ENCODE data around the gene ST14.

ST14 gene

GRCh38 chr11:130114726-130115125, 44.9 kb upstream of the ST14 start (continued):
- TF ChIP-seq ZBTB10 (tag by site-specific recombination; IDR thresholded peaks at IDR 0.05) (no peak), ZNF626 (tag by site-specific recombination; IDR thresholded peaks at IDR 0.05) (no peak), ZNF623 (tag by site-specific recombination; IDR thresholded peaks at IDR 0.05) (no peak)

- H3K36me3 ChIP-seq (ENCODE audit: control insufficient read depth in 2 of 2, insufficient read depth in 1 of 2, low read length in 2 of 2), result peaks cover 0 to 50% of the 10 kb centered on the region in 2 experiments; a peak in 2 of 3 replicates
- no peak overlapping the region for H3K27ac ChIP-seq (ENCODE audit: extremely low read depth, low read depth, low read length)
- POLR2A ChIA-PET, result no interaction called here
Observed at GRCh38 chr11:130115218-130115617, 44.4 kb upstream of the ST14 start.

More at GRCh38 chr11:130115218-130115617, 44.4 kb upstream of the ST14 start:
- Histone ChIP-seq H3K9me3 (ENCODE audit: control insufficient read depth, insufficient read depth, low read depth, low read length) (no peaks in the 10 kb centered on the region), H3K4me1 (ENCODE audit: control insufficient read depth, insufficient read depth, low read length) (peaks cover 3% of the 10 kb centered on the region; the same call in 1 of the 2 replicates), H3K4me3 (ENCODE audit: low read depth, low read length) (no peak overlapping the region)
- no peak for TF ChIP-seq ZNF2 (tag by site-specific recombination; IDR thresholded peaks at IDR 0.05)
- no peak for TF ChIP-seq ZNF548 (tag by site-specific recombination; IDR thresholded peaks at IDR 0.05)
- TF ChIP-seq REPIN1 (tag by site-specific recombination; IDR thresholded peaks at IDR 0.05; ENCODE audit: low read depth), result no peak
- no peak for TF ChIP-seq BCL6B (tag by site-specific recombination; IDR thresholded peaks at IDR 0.05)
- no peak for TF ChIP-seq ZNF341 (tag by site-specific recombination; IDR thresholded peaks at IDR 0.05; ENCODE audit: low read depth)
- no peak for TF ChIP-seq ZNF214 (tag by site-specific recombination; IDR thresholded peaks at IDR 0.05; ENCODE audit: borderline replicate concordance)
- TF ChIP-seq ZNF626 (tag by site-specific recombination; IDR thresholded peaks at IDR 0.05), result no peak
- no peak for TF ChIP-seq TCF7L2 (IDR thresholded peaks at IDR 0.05; ENCODE audit: borderline replicate concordance, low read depth, low read length)
- no peak for TF ChIP-seq ZBTB49 (tag by site-specific recombination; IDR thresholded peaks at IDR 0.05; ENCODE audit: low read depth)
- TF ChIP-seq ZNF26 (tag by site-specific recombination; IDR thresholded peaks at IDR 0.05), result no peak
- TF ChIP-seq SP3 (tag by site-specific recombination; IDR thresholded peaks at IDR 0.05), result no peak
- TF ChIP-seq ZNF248 (tag by site-specific recombination; IDR thresholded peaks at IDR 0.05), result no peak
- TF ChIP-seq KLF9 (tag by site-specific recombination; IDR thresholded peaks at IDR 0.05; ENCODE audit: low read depth), result no peak
- no peak for TF ChIP-seq ZNF114 (tag by site-specific recombination; IDR thresholded peaks at IDR 0.05)
- TF ChIP-seq PRDM6 (tag by site-specific recombination; IDR thresholded peaks at IDR 0.05), result no peak
- TF ChIP-seq HOXD13 (CRISPR knock-in tag; IDR thresholded peaks at IDR 0.05; ENCODE audit: borderline replicate concordance), result no peak
- no peak for TF ChIP-seq AEBP2 (tag by site-specific recombination; IDR thresholded peaks at IDR 0.05; ENCODE audit: borderline replicate concordance)
- TF ChIP-seq ZNF132 (tag by site-specific recombination; IDR thresholded peaks at IDR 0.05; ENCODE audit: borderline replicate concordance), result no peak
- CTCF ChIA-PET, result interaction anchor here (0.5 to 2.4 kb wide), 6 partner anchors 8 to 192 kb away, joined by 3 to 8 read pairs (median 4); no protein-coding TSS in a partner anchor
